Measurements from ENCODE around the gene PRRC2B. TPM values are rescaled to one million over a fixed set of nuclear protein-coding genes. Genes with fewer than 3 reads are reported as not detected.

PRRC2B gene
- total and polyA plus RNA-seq, 4 donors = 10.3 to 44.3 (median 27.0) TPM

GRCh38 chr9:131422241-131422792 lies 28.4 kb downstream of the PRRC2B start (continued):
- TF ChIP-seq CTCF (IDR thresholded peaks at IDR 0.05; ENCODE audit: low read depth, low read length, missing input control) = peak; percentile 59
- TF ChIP-seq HNF4A (conservative IDR thresholded peaks at IDR 0.05) = peak in 1 of 2 donors; percentile 25
- peak in 1 of 2 donors; percentile 13 for TF ChIP-seq JUND (IDR thresholded peaks at IDR 0.05)
- TF ChIP-seq TAF1 (conservative IDR thresholded peaks at IDR 0.05) = no peak
- peak; percentile 12 to 64 for TF ChIP-seq RXRA (IDR thresholded peaks at IDR 0.05)
- no peak for TF ChIP-seq FOXA1 (IDR thresholded peaks at IDR 0.05)
- TF ChIP-seq FOXA2 (IDR thresholded peaks at IDR 0.05) = peak; percentile 13
- peak; percentile 29 for TF ChIP-seq YY1 (IDR thresholded peaks at IDR 0.05)
- no peak for TF ChIP-seq ATF3 (IDR thresholded peaks at IDR 0.05)

- TF ChIP-seq EGR1 (IDR thresholded peaks at IDR 0.05; ENCODE audit: low read depth in 2 of 2) (no peak), REST (IDR thresholded peaks at IDR 0.05) (no peak), RAD21 (IDR thresholded peaks at IDR 0.05) (peak in 1 of 2 donors; percentile 14), ZBTB33 (IDR thresholded peaks at IDR 0.05) (no peak), JUND (IDR thresholded peaks at IDR 0.05) (no peak), RXRA (IDR thresholded peaks at IDR 0.05) (peak in 1 of 2 donors; percentile 16), HNF4A (conservative IDR thresholded peaks at IDR 0.05) (no peak)
- H3K9me3 ChIP-seq (ENCODE audit: control insufficient read depth in 4 of 4, low read length in 3 of 4) = no peaks in the 10 kb centered on the region
- 18% methylated on average over 14 of the region's 14 CpGs for WGBS
- no peak overlapping the region for H3K4me3 ChIP-seq (ENCODE audit: low read depth in 1 of 3, low read length in 3 of 3)
- H3K4me1 ChIP-seq (ENCODE audit: control insufficient read depth in 4 of 4, insufficient read depth in 4 of 4, low read length in 3 of 4) = peaks cover 25 to 57% (median 44%) of the 10 kb centered on the region in 4 donors
- H3K27ac ChIP-seq (ENCODE audit: low read depth in 1 of 2, low read length in 2 of 2) = peak overlapping the region; percentile 38 to 84
- H3K27me3 ChIP-seq (ENCODE audit: control insufficient read depth in 4 of 4, insufficient read depth in 4 of 4, low read length in 3 of 4) = no peaks in the 10 kb centered on the region
- no peaks in the 10 kb centered on the region for H3K36me3 ChIP-seq (ENCODE audit: control insufficient read depth in 4 of 4, insufficient read depth in 3 of 4, low read depth in 1 of 4, low read length in 3 of 4)
- DNase-seq (ENCODE audit: low spot score) = no peak
- H3K9ac ChIP-seq (ENCODE audit: low read depth in 1 of 2, low read length in 2 of 2) = no peak overlapping the region
Measured at GRCh38 chr9:131423171-131423581, 29.3 kb downstream of the PRRC2B start.

All from liver (tissue), 9 donors.